GM12872 (cell line): ENCODE measurements around the gene SH2D6.

ENCODE experiments used
- CTCF ChIP-seq: IDR thresholded peaks from 3 replicates; pipeline ENCODE4 v1.5.1; 2011; ENCODE audit warnings: low read depth, mild to moderate bottlenecking, low read length, moderate library complexity; ENCODE audit not compliant: insufficient read depth

SH2D6 gene

GRCh38 chr2:85380048-85380447, 38.5 kb upstream of the SH2D6 start:
- no peak for TF ChIP-seq CTCF

GRCh38 chr2:85383850-85384249, 34.7 kb upstream of the SH2D6 start:
- TF ChIP-seq CTCF = no peak

- no peak for TF ChIP-seq CTCF
Observed at GRCh38 chr2:85385746-85386145, 32.8 kb upstream of the SH2D6 start.

- no peak for TF ChIP-seq CTCF
Observed at GRCh38 chr2:85387754-85388153, 30.8 kb upstream of the SH2D6 start.

GRCh38 chr2:85388878-85389538, 29.5 kb upstream of the SH2D6 start:
- TF ChIP-seq CTCF = no peak

- peak; percentile 89 for TF ChIP-seq CTCF
Observed at GRCh38 chr2:85390941-85391669, 27.4 kb upstream of the SH2D6 start.

GRCh38 chr2:85393836-85394235, 24.7 kb upstream of the SH2D6 start:
- TF ChIP-seq CTCF = no peak
